Measurements from ENCODE around the gene DCBLD2. TPM values are rescaled to one million over a fixed set of nuclear protein-coding genes. Genes with fewer than 3 reads are reported as not detected.

Gene DCBLD2
- total RNA-seq, 2 experiments from 2014 or later: 11.9 to 12.0 TPM

DNA sequence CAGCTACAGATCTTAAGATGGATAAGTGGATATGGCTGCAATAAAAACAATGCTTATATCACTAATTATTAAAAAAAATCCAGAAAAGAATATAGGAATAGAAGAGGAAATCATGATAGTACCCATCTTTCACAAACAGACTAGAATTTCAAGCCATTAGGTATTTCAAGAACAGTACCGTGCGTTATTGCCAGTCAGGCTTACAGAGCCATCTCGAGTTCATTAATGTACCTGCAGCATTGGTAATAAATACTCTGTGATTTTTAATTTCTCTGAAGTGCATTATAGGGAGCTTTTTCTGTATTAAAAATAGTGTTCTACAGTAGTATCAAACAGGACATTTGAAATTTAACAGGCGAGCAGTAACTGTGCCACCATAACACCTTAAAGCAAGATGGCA, 102.7 kb downstream of the DCBLD2 start:
- Histone ChIP-seq H3K27ac (ENCODE audit: low read depth, low read length, poor library complexity, severe bottlenecking) (no peak overlapping the region), H4K20me1 (ENCODE audit: insufficient read depth, low read length) (no peaks in the 10 kb centered on the region), H3K9me2 (ENCODE audit: insufficient read depth, low read length) (no peaks in the 10 kb centered on the region), H3K4me2 (ENCODE audit: low read length) (no peak overlapping the region), H3K79me2 (ENCODE audit: insufficient read depth, low read depth, low read length) (no peaks in the 10 kb centered on the region), H3K36me3 (ENCODE audit: insufficient read depth, low read length) (no peaks in the 10 kb centered on the region; the same call in 1 of the 2 replicates), H2AFZ (ENCODE audit: low read length) (no peak overlapping the region), H3K4me3 (ENCODE audit: low read depth, low read length, poor library complexity, severe bottlenecking) (no peak overlapping the region), H3K9me3 (ENCODE audit: low read length) (no peaks in the 10 kb centered on the region), H3K4me1 (ENCODE audit: insufficient read depth, low read length, poor library complexity, severe bottlenecking) (no peaks in the 10 kb centered on the region)
- DNase-seq (ENCODE audit: low spot score): no peak
- ChIA-PET CTCF (ENCODE audit: unreplicated experiment) (no interaction called here), POLR2A (interaction anchor here (0.8 kb wide), 1 partner anchor 17 kb away, joined by 3 read pairs; no protein-coding TSS in a partner anchor)
- TF ChIP-seq CTCF (conservative IDR thresholded peaks at IDR 0.05; ENCODE audit: low read length) (no peak), EZH2phosphoT487 (IDR thresholded peaks at IDR 0.05; ENCODE audit: borderline replicate concordance, low read depth, low read length) (no peak)
- no TSS peak for BruUV-seq (replicated peaks)
- intact Hi-C loops (cut with micrococcal nuclease; ENCODE audit: unreplicated experiment): no loop called here

GRCh38 chr3:98797905-98798304, 103.6 kb downstream of the DCBLD2 start:
- H3K4me2 ChIP-seq (ENCODE audit: low read length): no peak overlapping the region
- H3K27ac ChIP-seq (ENCODE audit: low read depth, low read length, poor library complexity, severe bottlenecking): no peak overlapping the region
- no peak overlapping the region for H2AFZ ChIP-seq (ENCODE audit: low read length)
- DNase-seq (ENCODE audit: low spot score): no peak
- H3K9me3 ChIP-seq (ENCODE audit: low read length): no peaks in the 10 kb centered on the region
- no peaks in the 10 kb centered on the region for H3K79me2 ChIP-seq (ENCODE audit: insufficient read depth, low read depth, low read length)
- ChIA-PET CTCF (ENCODE audit: unreplicated experiment) (no interaction called here), POLR2A (interaction anchor here (0.7 kb wide), 1 partner anchor 18 kb away, joined by 3 read pairs; no protein-coding TSS in a partner anchor)
- H3K4me1 ChIP-seq (ENCODE audit: insufficient read depth, low read length, poor library complexity, severe bottlenecking): no peaks in the 10 kb centered on the region
- no peaks in the 10 kb centered on the region; the same call in 1 of the 2 replicates for H3K36me3 ChIP-seq (ENCODE audit: insufficient read depth, low read length)
- TF ChIP-seq CTCF (conservative IDR thresholded peaks at IDR 0.05; ENCODE audit: low read length) (no peak), EZH2phosphoT487 (IDR thresholded peaks at IDR 0.05; ENCODE audit: borderline replicate concordance, low read depth, low read length) (no peak)
- intact Hi-C loops (cut with micrococcal nuclease; ENCODE audit: unreplicated experiment): no loop called here
- no TSS peak for BruUV-seq (replicated peaks)
- H3K4me3 ChIP-seq (ENCODE audit: low read depth, low read length, poor library complexity, severe bottlenecking): no peak overlapping the region
- H3K9me2 ChIP-seq (ENCODE audit: insufficient read depth, low read length): no peaks in the 10 kb centered on the region
- H4K20me1 ChIP-seq (ENCODE audit: insufficient read depth, low read length): no peaks in the 10 kb centered on the region

DNA sequence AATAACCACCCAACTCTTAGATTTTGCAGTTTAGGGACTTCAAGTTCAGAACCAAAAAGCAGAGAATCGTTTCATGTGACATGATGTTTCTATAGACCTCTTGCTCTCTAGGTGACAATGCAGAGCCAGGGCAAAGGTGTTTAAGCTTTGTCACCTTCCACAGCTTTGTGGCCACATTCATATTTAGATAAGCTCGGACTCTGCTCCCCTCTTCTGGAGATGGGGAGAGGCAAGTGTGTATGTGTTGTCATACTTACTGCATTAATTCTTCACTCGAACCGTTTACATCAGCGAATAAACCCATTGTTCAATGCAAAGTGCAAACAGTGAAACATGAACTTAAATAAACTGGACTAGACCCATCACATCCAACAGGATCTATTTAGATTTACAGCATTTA, 105.2 kb downstream of the DCBLD2 start:
- intact Hi-C loops (cut with micrococcal nuclease; ENCODE audit: unreplicated experiment): no loop called here
- no peaks in the 10 kb centered on the region for H3K79me2 ChIP-seq (ENCODE audit: insufficient read depth, low read depth, low read length)
- no peaks in the 10 kb centered on the region for H3K9me3 ChIP-seq (ENCODE audit: low read length)
- no peaks in the 10 kb centered on the region; the same call in 1 of the 2 replicates for H3K36me3 ChIP-seq (ENCODE audit: insufficient read depth, low read length)
- TF ChIP-seq EZH2phosphoT487 (IDR thresholded peaks at IDR 0.05; ENCODE audit: borderline replicate concordance, low read depth, low read length): no peak
- TF ChIP-seq CTCF (conservative IDR thresholded peaks at IDR 0.05; ENCODE audit: low read length): no peak
- no peaks in the 10 kb centered on the region for H4K20me1 ChIP-seq (ENCODE audit: insufficient read depth, low read length)
- H3K9me2 ChIP-seq (ENCODE audit: insufficient read depth, low read length): no peaks in the 10 kb centered on the region
- no peak for DNase-seq (ENCODE audit: low spot score)
- H3K4me1 ChIP-seq (ENCODE audit: insufficient read depth, low read length, poor library complexity, severe bottlenecking): no peaks in the 10 kb centered on the region
- ChIA-PET CTCF (ENCODE audit: unreplicated experiment) (no interaction called here), POLR2A (no interaction called here)
- no peak overlapping the region for H3K4me3 ChIP-seq (ENCODE audit: low read depth, low read length, poor library complexity, severe bottlenecking)
- H3K27ac ChIP-seq (ENCODE audit: low read depth, low read length, poor library complexity, severe bottlenecking): no peak overlapping the region
- H3K4me2 ChIP-seq (ENCODE audit: low read length): no peak overlapping the region
- BruUV-seq (replicated peaks): no TSS peak
- no peak overlapping the region for H2AFZ ChIP-seq (ENCODE audit: low read length)

Measured in OCI-LY7 (cell line).